ENCODE results near the gene HIGD1C. TPM values are rescaled to one million over a fixed set of nuclear protein-coding genes. Genes with fewer than 3 reads are reported as not detected.

HIGD1C gene
- total RNA-seq, 1 experiment from 2014 or later, result not detected

DNA sequence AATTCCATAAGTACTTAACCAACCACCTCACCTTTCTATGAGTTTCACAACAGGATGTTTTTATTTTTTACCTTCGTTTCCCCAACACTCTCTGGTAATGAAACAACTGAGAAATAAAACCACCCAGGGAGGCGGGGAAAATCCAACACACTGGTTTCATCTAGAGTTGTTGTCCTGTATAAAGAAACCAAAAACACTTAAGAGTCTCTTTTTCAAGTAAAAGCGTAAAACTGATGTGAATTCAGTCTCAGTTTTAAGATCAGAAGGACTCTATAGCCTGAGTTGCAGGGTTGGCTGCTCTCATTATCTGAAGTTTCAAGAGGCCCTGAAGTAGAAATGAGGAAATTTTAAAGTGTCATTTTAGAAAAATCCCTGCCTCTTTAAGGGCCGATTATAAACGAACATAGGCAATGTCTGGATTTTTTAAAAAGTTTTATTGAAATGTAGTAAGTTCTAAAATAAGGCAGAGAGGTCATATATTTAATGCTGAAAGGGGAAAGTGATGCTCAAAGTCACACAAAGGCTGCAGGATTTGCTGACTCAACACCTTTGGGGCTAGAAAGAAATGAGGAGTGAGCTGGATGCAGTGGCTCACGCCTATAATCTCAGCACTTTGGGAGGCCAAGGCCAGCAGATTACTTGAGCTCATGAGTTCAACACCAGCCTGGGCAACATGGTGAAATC is 27.2 kb downstream of the HIGD1C start:
- Histone ChIP-seq H4K20me1 (ENCODE audit: control insufficient read depth, insufficient read depth, insufficient read length) (no peaks in the 10 kb centered on the region), H2AFZ (ENCODE audit: low read length) (no peak overlapping the region), H2BK12ac (ENCODE audit: insufficient read length, low read depth, low read length) (no peak overlapping the region), H2BK15ac (ENCODE audit: low read depth, low read length) (no peak overlapping the region), H3T11ph (ENCODE audit: low read length) (no peak overlapping the region), H3K79me2 (ENCODE audit: insufficient read depth, low read length) (no peaks in the 10 kb centered on the region), H4K5ac (ENCODE audit: insufficient read length, low read depth, low read length) (no peak overlapping the region), H2BK5ac (ENCODE audit: insufficient read length, low read length) (no peak overlapping the region), H3K4me2 (ENCODE audit: insufficient read depth, insufficient read length, low read length) (no peak overlapping the region), H3K23me2 (ENCODE audit: insufficient read length, low read depth, low read length, poor library complexity, severe bottlenecking) (no peaks in the 10 kb centered on the region), H2AK5ac (ENCODE audit: insufficient read length, low read length) (no peak overlapping the region), H3K56ac (ENCODE audit: insufficient read length, low read depth, low read length) (no peak overlapping the region), H3K23ac (ENCODE audit: insufficient read length, low read depth, low read length) (no peak overlapping the region), H2BK20ac (ENCODE audit: low read depth, low read length, poor library complexity, severe bottlenecking) (no peak overlapping the region), H3K79me1 (ENCODE audit: insufficient read depth, low read depth, low read length, poor library complexity, severe bottlenecking) (no peaks in the 10 kb centered on the region), H2BK120ac (ENCODE audit: low read depth, low read length, poor library complexity, severe bottlenecking) (no peak overlapping the region), H3K4me1 (ENCODE audit: insufficient read depth, low read length) (no peaks in the 10 kb centered on the region), H3K9me3 (ENCODE audit: control insufficient read depth, low read depth, low read length) (no peaks in the 10 kb centered on the region), H3K14ac (ENCODE audit: insufficient read depth, low read length) (no peak overlapping the region), H3K4ac (ENCODE audit: low read depth, low read length) (no peak overlapping the region), H4K91ac (ENCODE audit: insufficient read length, low read depth, low read length) (no peak overlapping the region), H3K27ac (ENCODE audit: insufficient read length, low read depth, low read length) (no peak overlapping the region), H3K27me3 (ENCODE audit: insufficient read depth, low read length) (no peaks in the 10 kb centered on the region), H4K8ac (replicated peaks; ENCODE audit: insufficient read length, low read depth, low read length) (no peak overlapping the region), H3K18ac (ENCODE audit: insufficient read length, low read depth, low read length) (no peak overlapping the region), H3K9ac (ENCODE audit: extremely low read depth, insufficient read length, low read length) (no peak overlapping the region)
- no CpG with 5 or more reads among the region's 6 CpGs for WGBS (ENCODE audit: extremely low coverage, insufficient read length, low lambda C conversion rate)
- Mint-ChIP-seq H3K4me3 (no peak overlapping the region), H3K27me3 (ENCODE audit: low read depth) (no peaks in the 10 kb centered on the region), H3K36me3 (ENCODE audit: insufficient read depth in 1 of 3, low read depth in 3 of 3) (peaks cover 2 to 9% (median 8%) of the 10 kb centered on the region in 3 experiments; a peak in 6 of 7 replicates), H3K4me1 (peaks cover 2 to 7% of the 10 kb centered on the region in 2 experiments), H3K9me3 (peaks cover 3 to 9% of the 10 kb centered on the region in 2 experiments; a peak in 3 of 5 replicates), H3K27ac (peak overlapping the region in 1 of 3 experiments; percentile 19; a peak in 1 of 7 replicates)
- DNase-seq, result no peak
- TF ChIP-seq, protein P1, sequence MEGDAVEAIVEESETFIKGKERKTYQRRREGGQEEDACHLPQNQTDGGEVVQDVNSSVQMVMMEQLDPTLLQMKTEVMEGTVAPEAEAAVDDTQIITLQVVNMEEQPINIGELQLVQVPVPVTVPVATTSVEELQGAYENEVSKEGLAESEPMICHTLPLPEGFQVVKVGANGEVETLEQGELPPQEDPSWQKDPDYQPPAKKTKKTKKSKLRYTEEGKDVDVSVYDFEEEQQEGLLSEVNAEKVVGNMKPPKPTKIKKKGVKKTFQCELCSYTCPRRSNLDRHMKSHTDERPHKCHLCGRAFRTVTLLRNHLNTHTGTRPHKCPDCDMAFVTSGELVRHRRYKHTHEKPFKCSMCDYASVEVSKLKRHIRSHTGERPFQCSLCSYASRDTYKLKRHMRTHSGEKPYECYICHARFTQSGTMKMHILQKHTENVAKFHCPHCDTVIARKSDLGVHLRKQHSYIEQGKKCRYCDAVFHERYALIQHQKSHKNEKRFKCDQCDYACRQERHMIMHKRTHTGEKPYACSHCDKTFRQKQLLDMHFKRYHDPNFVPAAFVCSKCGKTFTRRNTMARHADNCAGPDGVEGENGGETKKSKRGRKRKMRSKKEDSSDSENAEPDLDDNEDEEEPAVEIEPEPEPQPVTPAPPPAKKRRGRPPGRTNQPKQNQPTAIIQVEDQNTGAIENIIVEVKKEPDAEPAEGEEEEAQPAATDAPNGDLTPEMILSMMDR (conservative IDR thresholded peaks at IDR 0.05), result no peak

Measured in H9 (cell line).